ENCODE data around the gene TPRA1. TPM values are rescaled to one million over a fixed set of nuclear protein-coding genes. Genes with fewer than 3 reads are reported as not detected.

TPRA1 gene
- 14.1 TPM for total RNA-seq

GRCh38 chr3:127590593-127591465, at the start of gene TPRA1:
Gene TPRA1 (minus strand): TSS chr3:127590733. CDS start chr3:127580146, 10,587 bp downstream.
- DNase-seq: peak; percentile 98

- DNase-seq: no peak
Measured at GRCh38 chr3:127640042-127640355, 49.5 kb upstream of the TPRA1 start.

- no peak for DNase-seq
Measured at GRCh38 chr3:127639173-127640041, 48.9 kb upstream of the TPRA1 start.

GRCh38 chr3:127637971-127638370, 47.4 kb upstream of the TPRA1 start:
- no peak for DNase-seq

GRCh38 chr3:127637546-127637945, 47.0 kb upstream of the TPRA1 start:
- no peak for DNase-seq

GRCh38 chr3:127634653-127635052, 44.1 kb upstream of the TPRA1 start:
- DNase-seq: no peak

- peak; percentile 62 for DNase-seq
Measured at GRCh38 chr3:127632035-127632820, 41.7 kb upstream of the TPRA1 start.

GRCh38 chr3:127630811-127631714, 40.5 kb upstream of the TPRA1 start:
- peak; percentile 12 for DNase-seq

GRCh38 chr3:127629467-127630403, 39.2 kb upstream of the TPRA1 start:
- peak; percentile 27 for DNase-seq

- DNase-seq: peak; percentile 71
Measured at GRCh38 chr3:127628788-127629466, 38.4 kb upstream of the TPRA1 start, which contains the start of gene PODXL2. Gene PODXL2 (plus strand): TSS chr3:127629185. CDS start chr3:127629220, 35 bp downstream.

GRCh38 chr3:127628426-127628787, 37.9 kb upstream of the TPRA1 start:
- peak; percentile 8 for DNase-seq

GRCh38 chr3:127625821-127626220, 35.3 kb upstream of the TPRA1 start:
- no peak for DNase-seq

GRCh38 chr3:127624063-127624462, 33.5 kb upstream of the TPRA1 start:
- no peak for DNase-seq

- no peak for DNase-seq
Measured at GRCh38 chr3:127622772-127623576, 32.4 kb upstream of the TPRA1 start.

GRCh38 chr3:127622031-127622430, 31.5 kb upstream of the TPRA1 start:
- DNase-seq: no peak

GRCh38 chr3:127620637-127621375, 30.3 kb upstream of the TPRA1 start:
- no peak for DNase-seq

GRCh38 chr3:127618891-127619290, 28.4 kb upstream of the TPRA1 start:
- DNase-seq: no peak
